Measurements from ENCODE around the gene ST8SIA2.
A peak's percentile ranks its signal among the peaks of the same experiment; 100 is the strongest.

Gene ST8SIA2

GRCh38 chr15:92413510-92413909 lies 19.8 kb downstream of the ST8SIA2 start:
- Histone ChIP-seq H3K9me3 (ENCODE audit: control insufficient read depth, low read length) (no peaks in the 10 kb centered on the region), H3K4me1 (ENCODE audit: control insufficient read depth, insufficient read depth, low read length) (no peaks in the 10 kb centered on the region), H3K4me3 (ENCODE audit: low read length) (no peak overlapping the region), H3K36me3 (ENCODE audit: control insufficient read depth, insufficient read depth, low read length, severe bottlenecking) (no peaks in the 10 kb centered on the region), H3K9ac (ENCODE audit: low read length) (no peak overlapping the region), H3K27me3 (replicated peaks; ENCODE audit: control insufficient read depth, insufficient read depth, low read length) (peaks cover 23% of the 10 kb centered on the region)
- no peak for DNase-seq (ENCODE audit: low read depth)

- DNase-seq (ENCODE audit: low read depth) = no peak
- H3K27me3 ChIP-seq (replicated peaks; ENCODE audit: control insufficient read depth, insufficient read depth, low read length) = peaks cover 29% of the 10 kb centered on the region
Observed at GRCh38 chr15:92415639-92416297, 22.1 kb downstream of the ST8SIA2 start.

GRCh38 chr15:92416557-92416956 lies 22.9 kb downstream of the ST8SIA2 start:
- no peaks in the 10 kb centered on the region for H3K36me3 ChIP-seq (ENCODE audit: control insufficient read depth, insufficient read depth, low read length, severe bottlenecking)
- H3K27me3 ChIP-seq (replicated peaks; ENCODE audit: control insufficient read depth, insufficient read depth, low read length) = peaks cover 28% of the 10 kb centered on the region
- no peaks in the 10 kb centered on the region for H3K9me3 ChIP-seq (ENCODE audit: control insufficient read depth, low read length)
- no peak overlapping the region for H3K9ac ChIP-seq (ENCODE audit: low read length)
- DNase-seq (ENCODE audit: low read depth) = no peak
- H3K4me3 ChIP-seq (ENCODE audit: low read length) = no peak overlapping the region
- no peaks in the 10 kb centered on the region for H3K4me1 ChIP-seq (ENCODE audit: control insufficient read depth, insufficient read depth, low read length)

More at GRCh38 chr15:92415639-92416297, 22.1 kb downstream of the ST8SIA2 start:
- Histone ChIP-seq H3K9ac (ENCODE audit: low read length) (no peak overlapping the region), H3K9me3 (ENCODE audit: control insufficient read depth, low read length) (no peaks in the 10 kb centered on the region), H3K4me1 (ENCODE audit: control insufficient read depth, insufficient read depth, low read length) (no peaks in the 10 kb centered on the region), H3K4me3 (ENCODE audit: low read length) (no peak overlapping the region), H3K36me3 (ENCODE audit: control insufficient read depth, insufficient read depth, low read length, severe bottlenecking) (no peaks in the 10 kb centered on the region)

GRCh38 chr15:92417716-92418115 lies 24.0 kb downstream of the ST8SIA2 start:
- DNase-seq (ENCODE audit: low read depth) = no peak
- Histone ChIP-seq H3K4me3 (ENCODE audit: low read length) (no peak overlapping the region), H3K36me3 (ENCODE audit: control insufficient read depth, insufficient read depth, low read length, severe bottlenecking) (no peaks in the 10 kb centered on the region), H3K4me1 (ENCODE audit: control insufficient read depth, insufficient read depth, low read length) (no peaks in the 10 kb centered on the region), H3K27me3 (replicated peaks; ENCODE audit: control insufficient read depth, insufficient read depth, low read length) (peaks cover 28% of the 10 kb centered on the region), H3K9me3 (ENCODE audit: control insufficient read depth, low read length) (no peaks in the 10 kb centered on the region), H3K9ac (ENCODE audit: low read length) (no peak overlapping the region)

- H3K9ac ChIP-seq (ENCODE audit: low read length) = no peak overlapping the region
- H3K36me3 ChIP-seq (ENCODE audit: control insufficient read depth, insufficient read depth, low read length, severe bottlenecking) = no peaks in the 10 kb centered on the region
- H3K4me3 ChIP-seq (ENCODE audit: low read length) = no peak overlapping the region
- H3K4me1 ChIP-seq (ENCODE audit: control insufficient read depth, insufficient read depth, low read length) = no peaks in the 10 kb centered on the region
- peaks cover 22% of the 10 kb centered on the region for H3K27me3 ChIP-seq (replicated peaks; ENCODE audit: control insufficient read depth, insufficient read depth, low read length)
- no peak for DNase-seq (ENCODE audit: low read depth)
- no peaks in the 10 kb centered on the region for H3K9me3 ChIP-seq (ENCODE audit: control insufficient read depth, low read length)
Observed at GRCh38 chr15:92418864-92419263, 25.2 kb downstream of the ST8SIA2 start.

- Histone ChIP-seq H3K4me3 (ENCODE audit: low read length) (no peak overlapping the region), H3K9ac (ENCODE audit: low read length) (no peak overlapping the region), H3K27me3 (replicated peaks; ENCODE audit: control insufficient read depth, insufficient read depth, low read length) (peaks cover 22% of the 10 kb centered on the region), H3K9me3 (ENCODE audit: control insufficient read depth, low read length) (no peaks in the 10 kb centered on the region), H3K4me1 (ENCODE audit: control insufficient read depth, insufficient read depth, low read length) (no peaks in the 10 kb centered on the region), H3K36me3 (ENCODE audit: control insufficient read depth, insufficient read depth, low read length, severe bottlenecking) (no peaks in the 10 kb centered on the region)
- peak; percentile 5 for DNase-seq (ENCODE audit: low read depth)
Observed at GRCh38 chr15:92421976-92422375, 28.3 kb downstream of the ST8SIA2 start.

- Histone ChIP-seq H3K27me3 (replicated peaks; ENCODE audit: control insufficient read depth, insufficient read depth, low read length) (peaks cover 7% of the 10 kb centered on the region), H3K9me3 (ENCODE audit: control insufficient read depth, low read length) (no peaks in the 10 kb centered on the region), H3K4me1 (ENCODE audit: control insufficient read depth, insufficient read depth, low read length) (peaks cover 10% of the 10 kb centered on the region), H3K4me3 (ENCODE audit: low read length) (no peak overlapping the region), H3K9ac (ENCODE audit: low read length) (no peak overlapping the region), H3K36me3 (ENCODE audit: control insufficient read depth, insufficient read depth, low read length, severe bottlenecking) (no peaks in the 10 kb centered on the region)
- no peak for DNase-seq (ENCODE audit: low read depth)
Observed at GRCh38 chr15:92425578-92426225, 32.0 kb downstream of the ST8SIA2 start.

GRCh38 chr15:92429378-92430068 lies 35.8 kb downstream of the ST8SIA2 start:
- no peaks in the 10 kb centered on the region for H3K9me3 ChIP-seq (ENCODE audit: control insufficient read depth, low read length)
- no peak overlapping the region for H3K9ac ChIP-seq (ENCODE audit: low read length)
- no peak overlapping the region for H3K4me3 ChIP-seq (ENCODE audit: low read length)
- peaks cover 10% of the 10 kb centered on the region for H3K4me1 ChIP-seq (ENCODE audit: control insufficient read depth, insufficient read depth, low read length)
- peaks cover 20% of the 10 kb centered on the region for H3K27me3 ChIP-seq (replicated peaks; ENCODE audit: control insufficient read depth, insufficient read depth, low read length)
- no peaks in the 10 kb centered on the region for H3K36me3 ChIP-seq (ENCODE audit: control insufficient read depth, insufficient read depth, low read length, severe bottlenecking)
- peak; percentile 40 for DNase-seq (ENCODE audit: low read depth)

GRCh38 chr15:92430069-92430440 lies 36.4 kb downstream of the ST8SIA2 start:
- Histone ChIP-seq H3K4me1 (ENCODE audit: control insufficient read depth, insufficient read depth, low read length) (peaks cover 10% of the 10 kb centered on the region), H3K9ac (ENCODE audit: low read length) (no peak overlapping the region), H3K9me3 (ENCODE audit: control insufficient read depth, low read length) (no peaks in the 10 kb centered on the region), H3K4me3 (ENCODE audit: low read length) (no peak overlapping the region), H3K27me3 (replicated peaks; ENCODE audit: control insufficient read depth, insufficient read depth, low read length) (peaks cover 20% of the 10 kb centered on the region), H3K36me3 (ENCODE audit: control insufficient read depth, insufficient read depth, low read length, severe bottlenecking) (no peaks in the 10 kb centered on the region)
- no peak for DNase-seq (ENCODE audit: low read depth)

GRCh38 chr15:92435145-92435544 lies 41.5 kb downstream of the ST8SIA2 start:
- Histone ChIP-seq H3K9me3 (ENCODE audit: control insufficient read depth, low read length) (no peaks in the 10 kb centered on the region), H3K9ac (ENCODE audit: low read length) (no peak overlapping the region), H3K4me3 (ENCODE audit: low read length) (no peak overlapping the region), H3K27me3 (replicated peaks; ENCODE audit: control insufficient read depth, insufficient read depth, low read length) (peaks cover 21% of the 10 kb centered on the region), H3K4me1 (ENCODE audit: control insufficient read depth, insufficient read depth, low read length) (no peaks in the 10 kb centered on the region), H3K36me3 (ENCODE audit: control insufficient read depth, insufficient read depth, low read length, severe bottlenecking) (no peaks in the 10 kb centered on the region)
- no peak for DNase-seq (ENCODE audit: low read depth)

GRCh38 chr15:92438471-92438870 lies 44.8 kb downstream of the ST8SIA2 start:
- peaks cover 18% of the 10 kb centered on the region for H3K27me3 ChIP-seq (replicated peaks; ENCODE audit: control insufficient read depth, insufficient read depth, low read length)
- H3K4me3 ChIP-seq (ENCODE audit: low read length) = no peak overlapping the region
- H3K4me1 ChIP-seq (ENCODE audit: control insufficient read depth, insufficient read depth, low read length) = no peaks in the 10 kb centered on the region
- no peaks in the 10 kb centered on the region for H3K9me3 ChIP-seq (ENCODE audit: control insufficient read depth, low read length)
- H3K36me3 ChIP-seq (ENCODE audit: control insufficient read depth, insufficient read depth, low read length, severe bottlenecking) = no peaks in the 10 kb centered on the region
- H3K9ac ChIP-seq (ENCODE audit: low read length) = no peak overlapping the region
- no peak for DNase-seq (ENCODE audit: low read depth)

All from adipocyte (in vitro differentiated cells).